ENCODE results near the gene MAML2. TPM values are rescaled to one million over a fixed set of nuclear protein-coding genes. Genes with fewer than 3 reads are reported as not detected.

The MAML2 gene
- total RNA-seq, 4 donors from 2014 or later = 34.2 to 49.8 (median 44.4) TPM

DNA sequence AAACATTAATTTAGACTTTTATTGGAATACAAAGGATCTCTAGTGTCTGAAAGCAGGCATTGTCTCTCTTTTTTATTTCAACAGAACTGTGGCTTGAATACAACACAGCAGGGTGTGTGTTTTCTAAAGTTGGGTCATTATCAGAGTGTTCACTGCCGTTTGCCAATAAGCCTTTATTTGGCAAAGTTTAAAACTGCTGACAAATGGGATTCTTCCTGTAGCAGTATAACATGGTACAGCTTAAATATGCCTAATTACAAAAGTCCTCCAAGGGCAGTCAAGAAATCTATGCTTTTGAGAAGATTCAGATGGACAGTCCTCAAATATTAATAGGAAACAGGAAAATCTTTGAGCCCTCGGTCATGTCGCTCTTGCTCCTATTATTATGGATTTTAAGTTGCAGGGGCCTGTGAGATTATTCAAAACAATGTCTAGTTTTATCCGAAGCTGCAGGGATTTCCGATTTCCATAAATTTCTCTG, 199.9 kb downstream of the MAML2 start:
- TF ChIP-seq, protein P1, sequence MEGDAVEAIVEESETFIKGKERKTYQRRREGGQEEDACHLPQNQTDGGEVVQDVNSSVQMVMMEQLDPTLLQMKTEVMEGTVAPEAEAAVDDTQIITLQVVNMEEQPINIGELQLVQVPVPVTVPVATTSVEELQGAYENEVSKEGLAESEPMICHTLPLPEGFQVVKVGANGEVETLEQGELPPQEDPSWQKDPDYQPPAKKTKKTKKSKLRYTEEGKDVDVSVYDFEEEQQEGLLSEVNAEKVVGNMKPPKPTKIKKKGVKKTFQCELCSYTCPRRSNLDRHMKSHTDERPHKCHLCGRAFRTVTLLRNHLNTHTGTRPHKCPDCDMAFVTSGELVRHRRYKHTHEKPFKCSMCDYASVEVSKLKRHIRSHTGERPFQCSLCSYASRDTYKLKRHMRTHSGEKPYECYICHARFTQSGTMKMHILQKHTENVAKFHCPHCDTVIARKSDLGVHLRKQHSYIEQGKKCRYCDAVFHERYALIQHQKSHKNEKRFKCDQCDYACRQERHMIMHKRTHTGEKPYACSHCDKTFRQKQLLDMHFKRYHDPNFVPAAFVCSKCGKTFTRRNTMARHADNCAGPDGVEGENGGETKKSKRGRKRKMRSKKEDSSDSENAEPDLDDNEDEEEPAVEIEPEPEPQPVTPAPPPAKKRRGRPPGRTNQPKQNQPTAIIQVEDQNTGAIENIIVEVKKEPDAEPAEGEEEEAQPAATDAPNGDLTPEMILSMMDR (IDR thresholded peaks at IDR 0.05) = no peak
- DNase-seq (ENCODE audit: low spot score) = no peak
- no peak for ATAC-seq (ENCODE audit: low FRiP score)

DNA sequence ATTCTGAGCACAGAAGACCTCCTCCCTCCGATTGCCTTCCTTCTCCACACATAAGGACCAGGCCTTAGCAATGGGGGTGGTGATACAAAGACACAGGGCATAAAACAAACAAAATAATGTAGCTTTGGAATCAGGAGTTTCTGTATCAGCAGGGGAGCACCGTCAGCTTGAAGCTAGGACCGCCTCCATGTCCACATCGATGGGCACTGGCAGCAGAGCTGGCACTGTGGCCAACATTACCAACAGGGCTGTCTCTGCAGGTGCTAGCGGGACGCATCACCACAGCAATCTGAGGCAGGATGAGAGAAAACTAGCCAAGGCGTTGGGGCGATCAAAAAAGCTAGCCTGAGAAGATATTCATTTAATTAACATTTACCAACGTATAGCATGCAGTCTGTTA, 201.4 kb downstream of the MAML2 start:
- TF ChIP-seq, protein P1 (IDR thresholded peaks at IDR 0.05) = no peak
- DNase-seq (ENCODE audit: low spot score) = no peak
- no peak for ATAC-seq (ENCODE audit: low FRiP score)

GRCh38 chr11:96139691-96140090, 203.3 kb downstream of the MAML2 start:
- DNase-seq (ENCODE audit: low spot score) = no peak
- no peak for ATAC-seq (ENCODE audit: low FRiP score)
- TF ChIP-seq, protein P1 (IDR thresholded peaks at IDR 0.05) = no peak

DNA sequence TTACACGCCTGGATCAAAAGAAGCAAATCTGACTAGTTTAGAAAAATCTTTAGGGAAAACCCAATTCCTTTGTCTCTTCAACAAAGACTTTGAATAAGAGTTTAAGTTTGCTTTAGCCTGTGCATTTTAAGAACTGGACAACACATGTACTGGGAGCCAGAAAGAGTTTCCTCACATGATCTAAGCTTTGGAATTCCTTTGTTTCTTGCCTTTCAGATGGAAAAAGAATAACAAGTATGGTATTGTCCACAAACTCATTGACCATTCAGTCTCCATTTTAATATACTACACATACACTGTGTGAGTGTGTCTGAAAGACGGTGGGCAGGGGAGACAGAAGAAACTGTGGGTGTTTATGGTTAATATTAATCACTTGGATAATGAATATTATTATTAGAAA, 205.6 kb downstream of the MAML2 start:
- TF ChIP-seq, protein P1 (IDR thresholded peaks at IDR 0.05) = no peak
- ATAC-seq (ENCODE audit: low FRiP score) (no peak), DNase-seq (ENCODE audit: low spot score) (no peak)

DNA sequence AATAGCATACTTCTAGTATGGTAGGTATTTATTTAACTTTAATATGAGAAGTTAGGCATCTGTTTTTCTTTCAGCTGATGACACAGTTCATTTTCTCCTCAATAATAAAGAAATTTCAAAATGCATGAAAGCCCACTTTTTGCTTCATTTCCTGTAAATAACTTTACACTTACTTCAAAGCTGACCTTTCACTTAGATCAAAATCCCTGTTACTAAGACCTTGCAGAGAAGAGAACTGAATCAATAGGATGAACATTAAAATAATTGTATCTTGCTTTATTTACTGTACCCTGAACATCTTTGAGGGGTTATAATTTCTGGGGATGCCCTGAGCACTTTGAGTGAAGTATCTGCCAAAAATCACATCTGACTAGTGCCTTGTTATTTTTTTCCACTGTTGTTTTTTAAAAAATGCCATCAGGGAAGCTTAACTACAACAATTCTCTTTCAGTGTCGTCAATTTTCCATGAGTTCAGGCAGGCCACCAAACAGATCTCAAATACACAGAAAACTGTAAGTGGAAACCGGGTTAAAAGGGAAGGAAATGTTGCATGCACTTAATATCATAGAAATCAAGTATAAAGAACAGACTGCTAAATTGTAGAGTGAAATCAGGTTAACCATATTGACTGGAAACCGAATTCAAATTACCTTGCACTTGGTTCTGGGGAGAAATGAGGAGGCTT, 206.2 kb downstream of the MAML2 start:
- DNase-seq (ENCODE audit: low spot score) (no peak), ATAC-seq (ENCODE audit: low FRiP score) (no peak)
- TF ChIP-seq, protein P1 (IDR thresholded peaks at IDR 0.05) = no peak

- DNase-seq (ENCODE audit: low spot score) (no peak), ATAC-seq (ENCODE audit: low FRiP score) (peak; percentile 24)
- TF ChIP-seq, protein P1 (IDR thresholded peaks at IDR 0.05) = no peak
These were observed 208.4 kb downstream of the MAML2 start for GRCh38 chr11:96134602-96135001.

DNA sequence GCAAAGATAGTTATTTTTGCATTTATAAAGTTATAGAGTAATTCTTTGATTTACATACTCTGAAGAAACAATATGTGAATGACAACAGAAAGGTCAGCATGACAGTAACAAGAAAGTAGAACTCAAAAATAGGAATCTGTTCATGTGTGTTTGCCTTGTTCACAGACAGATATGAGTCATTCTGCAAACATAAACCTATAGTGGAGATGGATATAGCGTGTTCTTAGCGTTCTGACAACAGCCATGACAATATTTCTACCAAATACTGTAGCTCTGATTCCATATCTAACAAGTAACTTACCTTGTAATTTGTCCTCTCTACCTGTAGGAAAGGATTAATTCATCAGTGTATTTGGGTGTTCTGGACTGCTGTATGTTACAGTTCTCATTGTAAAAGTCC, 210.6 kb downstream of the MAML2 start:
- TF ChIP-seq, protein P1 (IDR thresholded peaks at IDR 0.05) = no peak
- ATAC-seq (ENCODE audit: low FRiP score) (no peak), DNase-seq (ENCODE audit: low spot score) (no peak)

Data from omental fat pad (tissue), 4 donors.